ENCODE data around the gene ROBO2.

The ROBO2 gene

DNA sequence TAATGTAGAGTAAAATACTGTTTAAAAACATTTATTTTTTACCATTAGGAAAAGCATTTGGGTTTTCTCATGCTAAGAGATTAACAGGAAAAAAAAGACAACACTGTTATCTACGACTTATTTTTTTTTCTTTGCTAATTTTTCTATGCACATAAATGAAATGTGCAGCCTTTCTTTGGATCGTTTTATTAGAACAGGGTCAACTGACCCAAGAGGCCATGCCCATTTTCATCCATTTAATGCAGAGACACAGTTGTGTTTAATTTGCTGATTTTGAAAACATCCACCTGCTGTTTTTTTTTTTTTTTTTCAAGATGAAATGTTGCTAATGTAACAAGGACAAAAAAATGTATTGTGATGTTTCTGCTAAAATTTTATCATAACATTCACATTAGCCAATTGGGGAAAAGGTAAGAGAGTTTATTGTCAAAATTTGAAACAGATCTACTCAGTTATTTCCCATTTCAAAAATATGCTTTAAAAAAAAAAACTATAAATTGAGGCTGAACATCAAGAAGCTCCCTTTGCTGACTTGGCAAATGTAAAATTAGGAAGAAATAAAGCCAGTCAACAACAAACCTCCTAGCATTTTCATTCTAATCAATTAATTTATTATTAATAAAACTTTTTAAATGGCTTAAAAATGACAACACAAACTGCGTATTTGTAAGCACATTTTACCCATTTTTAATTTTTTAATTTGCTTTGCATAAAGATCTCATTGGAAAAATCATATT lies 485.2 kb downstream of the ROBO2 start:
- no peak for DNase-seq

DNA sequence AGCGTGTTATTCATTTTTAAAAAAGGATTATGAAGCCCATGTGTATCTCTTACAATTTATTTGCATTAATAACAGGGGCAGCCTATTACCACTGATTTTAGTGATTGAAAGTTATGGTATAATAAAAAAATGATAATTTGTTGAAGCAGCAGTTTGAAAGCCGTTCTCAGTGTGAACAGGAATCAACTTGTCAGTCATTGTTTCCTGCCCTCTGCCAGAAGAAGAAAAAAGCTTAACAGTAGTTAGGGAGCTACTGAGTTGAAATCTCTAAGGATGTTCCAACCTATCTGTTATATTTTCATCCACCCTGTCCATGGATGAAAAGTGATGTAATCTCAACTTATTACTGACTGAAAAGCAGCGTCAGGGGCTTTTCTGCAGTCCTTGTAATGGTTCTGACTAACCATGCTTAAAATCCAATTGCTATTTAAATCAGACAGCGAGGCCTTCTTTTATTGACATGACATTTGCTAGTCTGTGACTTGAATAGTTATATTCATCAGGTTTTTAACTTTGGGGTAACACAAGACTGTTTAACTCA lies 486.7 kb downstream of the ROBO2 start:
- peak in 1 of 2 experiments; percentile 24 for DNase-seq

GRCh38 chr3:77529522-77529921 lies 489.6 kb downstream of the ROBO2 start:
- DNase-seq: no peak

GRCh38 chr3:77530870-77531269 lies 491.0 kb downstream of the ROBO2 start:
- peak; percentile 53 to 86 for DNase-seq

- peak in 1 of 2 experiments; percentile 37 for DNase-seq
Measured at GRCh38 chr3:77535116-77535515, 495.2 kb downstream of the ROBO2 start.

DNA sequence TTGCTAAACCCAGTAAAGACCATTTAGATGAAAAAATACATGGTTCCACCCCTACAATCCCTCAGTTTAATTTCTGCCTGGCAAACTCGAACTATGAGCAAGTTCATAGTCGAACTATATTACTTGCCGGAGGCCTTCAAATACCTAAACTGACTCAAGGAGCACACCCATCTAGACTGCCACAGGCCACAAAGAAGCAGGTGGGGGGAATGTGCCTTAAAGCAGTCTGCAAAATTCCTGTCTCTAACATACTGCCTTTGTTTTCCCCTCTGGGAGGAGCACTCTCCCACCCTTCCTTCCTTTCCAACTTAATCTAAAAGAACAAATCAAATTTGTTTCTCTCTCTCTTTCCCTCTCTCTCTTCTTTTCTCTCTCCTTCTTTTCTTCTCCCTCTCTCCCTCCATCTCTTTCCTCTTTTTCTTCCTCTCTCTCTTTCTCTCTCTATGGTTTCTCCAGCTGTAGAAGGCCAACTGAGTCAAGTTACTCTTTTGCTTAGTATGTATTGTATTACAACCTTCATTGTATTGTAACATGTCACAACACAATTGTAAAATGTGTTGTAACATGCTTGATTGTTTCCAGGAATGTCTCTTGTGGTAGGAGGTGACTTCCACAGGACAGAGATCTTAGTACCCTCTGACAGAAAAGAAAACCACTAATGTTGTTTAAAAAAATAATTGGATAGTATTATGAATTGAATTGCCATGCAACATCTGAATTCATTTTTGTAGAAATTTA lies 496.3 kb downstream of the ROBO2 start:
- no peak for DNase-seq

GRCh38 chr3:77539014-77539413 lies 499.1 kb downstream of the ROBO2 start:
- DNase-seq: no peak

GRCh38 chr3:77539677-77540076 lies 499.8 kb downstream of the ROBO2 start:
- no peak for DNase-seq

DNA sequence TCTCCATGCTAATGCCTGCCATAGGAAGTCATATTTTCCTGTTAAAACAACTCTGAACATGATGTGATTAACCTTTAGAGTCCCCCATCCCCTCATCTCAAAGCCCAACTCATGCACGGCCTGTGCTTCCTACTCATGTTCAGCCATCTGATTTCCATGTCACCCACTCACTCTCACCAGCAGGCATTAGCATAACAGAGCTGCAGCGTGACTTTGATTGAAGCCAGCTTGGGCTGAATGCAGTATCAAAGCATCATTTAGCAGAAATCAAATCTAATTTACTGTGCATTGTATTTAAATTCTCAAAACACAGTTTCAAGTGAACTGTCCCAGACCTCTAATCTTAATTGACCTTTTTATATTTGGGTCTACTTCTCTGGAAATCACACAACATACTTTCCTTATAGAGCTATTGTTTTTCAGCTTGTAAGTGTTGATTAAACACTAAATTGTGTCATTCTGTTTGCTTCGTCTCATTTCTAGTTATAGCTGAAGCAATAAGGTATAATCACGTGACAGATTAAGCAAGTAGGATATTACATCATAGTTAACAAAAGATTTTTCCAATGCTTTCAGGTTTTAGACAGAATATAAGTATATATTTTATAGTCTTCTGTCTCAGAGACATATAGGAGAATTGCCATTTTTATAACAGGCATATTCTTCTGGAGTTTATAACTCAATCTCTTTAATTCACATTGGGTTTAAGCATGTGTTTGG lies 501.5 kb downstream of the ROBO2 start:
- no peak for DNase-seq

GRCh38 chr3:77546246-77546645 lies 506.3 kb downstream of the ROBO2 start:
- DNase-seq: no peak

GRCh38 chr3:77549034-77549433 lies 509.1 kb downstream of the ROBO2 start:
- no peak for DNase-seq

DNA sequence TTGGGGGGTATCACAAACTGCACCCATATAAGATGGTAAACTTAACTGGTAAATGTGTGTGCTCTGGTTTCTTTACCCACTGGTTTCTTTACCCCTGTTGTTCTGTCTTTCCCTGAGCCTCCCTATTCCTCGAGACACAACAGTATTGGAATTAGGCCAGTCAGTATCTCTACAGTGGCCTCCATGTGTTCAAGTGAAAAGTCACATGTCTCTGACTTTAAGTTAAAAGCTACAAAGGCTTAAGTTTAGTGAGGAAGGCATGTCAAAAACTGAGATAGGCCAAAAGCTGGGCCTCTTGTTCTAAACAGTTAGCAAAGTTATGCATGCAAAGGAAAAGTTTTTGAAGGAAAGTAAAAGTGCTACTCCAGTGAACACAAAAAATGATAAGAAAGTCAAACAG lies 513.3 kb downstream of the ROBO2 start:
- no peak for DNase-seq

- no peak for DNase-seq
Measured at GRCh38 chr3:77562089-77562488, 522.2 kb downstream of the ROBO2 start.

GRCh38 chr3:77563012-77563411 lies 523.1 kb downstream of the ROBO2 start:
- no peak for DNase-seq

DNA sequence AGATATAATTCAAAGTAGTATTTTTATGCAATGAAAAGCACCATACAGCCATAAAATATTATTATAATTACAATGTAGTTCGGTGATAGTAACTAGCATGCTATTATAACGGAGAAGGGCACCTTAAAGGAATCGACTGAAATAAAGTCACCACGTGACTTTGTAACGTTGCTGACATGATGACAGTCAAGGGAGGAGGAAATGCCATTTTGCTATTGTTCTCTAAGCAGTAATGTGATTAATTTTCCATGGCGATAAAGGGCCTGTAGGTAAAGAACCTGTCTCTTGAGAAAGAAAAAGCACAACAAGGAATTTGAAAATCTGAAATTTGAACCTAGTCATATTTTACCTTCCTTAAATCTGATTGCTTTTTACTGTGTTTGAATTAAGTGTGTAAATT lies 526.2 kb downstream of the ROBO2 start:
- no peak for DNase-seq

- no peak for DNase-seq
Measured at GRCh38 chr3:77571971-77572715, 532.2 kb downstream of the ROBO2 start.

- DNase-seq: no peak
Measured at GRCh38 chr3:77577264-77577663, 537.4 kb downstream of the ROBO2 start.

DNA sequence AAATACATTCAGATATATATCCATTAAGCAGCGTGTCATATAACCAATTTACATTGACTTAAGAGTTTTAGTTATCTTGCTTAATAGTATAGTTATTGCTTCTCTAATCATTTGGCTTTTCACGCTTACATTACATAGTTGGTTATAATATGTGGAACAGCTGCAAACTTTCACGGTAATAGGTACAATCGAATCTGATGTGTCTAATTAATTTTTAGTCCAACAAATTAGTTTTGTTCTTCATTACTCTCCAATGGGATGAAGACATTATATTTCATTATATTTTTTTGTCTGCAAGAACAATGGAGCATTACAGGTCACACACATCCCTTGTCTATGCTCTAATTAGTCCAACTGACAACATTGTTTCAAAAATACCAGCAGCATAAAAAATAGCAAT lies 546.3 kb downstream of the ROBO2 start:
- no peak for DNase-seq

DNA sequence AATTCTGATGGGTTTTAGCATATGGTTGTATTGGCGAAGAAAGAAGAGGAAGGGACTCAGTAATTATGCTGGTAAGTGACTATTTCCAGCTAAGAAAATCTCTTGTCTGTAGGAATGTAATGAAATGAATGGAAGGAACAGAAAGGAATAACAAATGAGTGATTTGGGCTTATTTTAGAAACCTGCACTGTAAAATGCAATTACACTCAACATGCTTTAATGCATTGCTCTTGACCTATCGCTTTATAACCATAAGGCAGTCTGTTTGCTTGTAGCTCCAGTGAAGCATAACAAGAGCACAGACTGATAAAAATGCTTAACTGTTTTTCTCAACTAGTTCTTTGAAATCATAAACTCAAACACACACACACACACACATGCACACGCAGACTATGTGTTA lies 549.0 kb downstream of the ROBO2 start:
- no peak for DNase-seq

GRCh38 chr3:77590191-77590590 lies 550.3 kb downstream of the ROBO2 start:
- DNase-seq: no peak

- DNase-seq: no peak
Measured at GRCh38 chr3:77595371-77595870, 555.5 kb downstream of the ROBO2 start.

- no peak for DNase-seq
Measured at GRCh38 chr3:77599948-77600347, 560.0 kb downstream of the ROBO2 start.
